SW 1271 (cell line): ENCODE results near the gene TRAF7.
A peak's percentile ranks its signal among the peaks of the same experiment; 100 is the strongest.
"Not testable (repeated sequence)": the region's sequence is repeated elsewhere in the genome, so short reads cannot be mapped to it uniquely, and the experiment has no call there.

Source experiments
- DNase-seq, 2 experiments: peaks; one replicate each; lab custom pipeline; 2025; lab: John Stamatoyannopoulos, UW

Gene TRAF7

GRCh38 chr16:2199621-2200139, 44.1 kb downstream of the TRAF7 start:
- no peak for DNase-seq

- no peak for DNase-seq
Measured at GRCh38 chr16:2200313-2200712, 44.7 kb downstream of the TRAF7 start.

- DNase-seq: not testable (repeated sequence)
Measured at GRCh38 chr16:2203119-2203688, 47.6 kb downstream of the TRAF7 start.

GRCh38 chr16:2204416-2205103, 49.0 kb downstream of the TRAF7 start:
- DNase-seq: no peak

DNA sequence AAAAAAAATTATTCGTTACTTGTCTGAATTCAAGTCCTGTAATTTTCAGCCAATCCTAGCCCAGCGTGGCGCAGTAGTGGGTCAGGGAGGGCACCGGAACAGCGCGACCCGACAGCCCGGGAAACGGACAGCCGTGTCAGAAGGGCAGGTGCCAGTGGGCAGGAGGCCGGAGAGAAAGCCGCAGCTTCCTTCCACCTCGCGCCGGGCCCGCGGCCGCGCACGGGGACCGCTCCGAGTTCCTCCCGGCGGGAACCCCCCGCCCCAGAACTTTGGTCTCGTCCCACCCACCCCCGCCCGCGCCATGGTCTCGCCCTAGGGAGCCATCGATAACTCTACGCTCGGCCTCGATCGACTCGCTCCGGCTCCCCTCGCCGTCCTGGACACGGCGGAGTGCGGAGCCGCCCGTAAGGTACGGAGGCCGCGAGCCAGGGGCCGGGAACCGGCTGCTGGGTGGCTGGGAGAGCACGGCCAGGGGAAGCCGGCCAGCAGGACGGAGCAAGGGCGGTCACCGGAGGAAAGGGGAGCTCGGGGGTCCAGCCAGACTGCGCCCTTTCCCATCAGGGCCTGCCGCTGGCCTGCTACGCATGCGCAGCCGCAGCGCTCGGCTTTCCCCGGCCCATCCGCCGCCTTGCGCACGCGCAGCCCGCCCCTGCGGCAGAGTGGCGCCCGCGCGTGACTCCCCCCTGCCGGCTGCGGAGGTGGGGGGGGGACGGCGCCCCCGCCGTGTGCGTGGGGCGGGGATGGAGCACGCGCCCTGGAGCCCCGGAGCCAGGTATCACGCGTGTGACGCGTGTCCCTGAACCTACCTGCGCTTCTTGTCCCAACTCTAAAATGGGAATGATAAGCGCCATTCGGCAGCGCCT, 49.8 kb downstream of the TRAF7 start, which contains the start of gene MLST8:
MLST8 (plus strand) TSS at position 351 of the 863 bp plus-strand sequence. CDS start 632 bp downstream, outside the sequence.
- DNase-seq: peak; percentile 37 to 68

GRCh38 chr16:2205967-2206313, 50.4 kb downstream of the TRAF7 start:
- DNase-seq: peak in 1 of 2 experiments; percentile 50

DNA sequence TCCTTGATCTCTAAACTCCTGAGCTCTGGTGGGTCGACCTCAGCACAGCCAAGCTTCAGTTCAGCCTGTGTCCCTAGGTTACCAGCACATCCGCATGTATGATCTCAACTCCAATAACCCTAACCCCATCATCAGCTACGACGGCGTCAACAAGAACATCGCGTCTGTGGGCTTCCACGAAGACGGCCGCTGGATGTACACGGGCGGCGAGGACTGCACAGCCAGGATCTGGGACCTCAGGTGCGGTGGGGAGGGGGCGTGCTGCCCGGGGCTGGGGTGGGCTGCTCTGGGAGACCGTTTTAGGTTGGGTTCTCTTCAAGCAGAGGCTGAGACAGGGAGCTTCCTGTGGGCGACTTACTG, 50.8 kb downstream of the TRAF7 start:
- DNase-seq: no peak

- no peak for DNase-seq
Measured at GRCh38 chr16:2206780-2207433, 51.3 kb downstream of the TRAF7 start.

GRCh38 chr16:2207872-2208271, 52.3 kb downstream of the TRAF7 start:
- DNase-seq: no peak

GRCh38 chr16:2208308-2208707, 52.7 kb downstream of the TRAF7 start:
- no peak for DNase-seq

DNA sequence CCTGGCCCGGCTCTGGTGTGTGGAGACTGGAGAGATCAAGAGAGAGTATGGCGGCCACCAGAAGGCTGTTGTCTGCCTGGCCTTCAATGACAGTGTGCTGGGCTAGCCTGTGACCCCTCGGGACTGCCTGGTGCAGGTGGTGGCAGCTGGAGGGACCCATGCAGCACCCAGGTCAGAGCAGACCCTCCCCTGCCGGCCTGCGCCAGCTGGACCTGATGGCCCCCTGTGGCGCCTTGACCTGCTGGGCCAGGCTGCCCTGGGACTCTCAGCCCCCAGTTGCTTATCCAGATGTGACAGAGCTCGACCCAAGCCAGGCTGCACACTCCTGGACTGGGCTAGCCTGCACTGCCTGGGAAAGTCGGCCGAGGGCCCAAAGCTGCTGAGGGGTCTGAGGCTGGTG, 53.2 kb downstream of the TRAF7 start:
- DNase-seq: no peak

DNA sequence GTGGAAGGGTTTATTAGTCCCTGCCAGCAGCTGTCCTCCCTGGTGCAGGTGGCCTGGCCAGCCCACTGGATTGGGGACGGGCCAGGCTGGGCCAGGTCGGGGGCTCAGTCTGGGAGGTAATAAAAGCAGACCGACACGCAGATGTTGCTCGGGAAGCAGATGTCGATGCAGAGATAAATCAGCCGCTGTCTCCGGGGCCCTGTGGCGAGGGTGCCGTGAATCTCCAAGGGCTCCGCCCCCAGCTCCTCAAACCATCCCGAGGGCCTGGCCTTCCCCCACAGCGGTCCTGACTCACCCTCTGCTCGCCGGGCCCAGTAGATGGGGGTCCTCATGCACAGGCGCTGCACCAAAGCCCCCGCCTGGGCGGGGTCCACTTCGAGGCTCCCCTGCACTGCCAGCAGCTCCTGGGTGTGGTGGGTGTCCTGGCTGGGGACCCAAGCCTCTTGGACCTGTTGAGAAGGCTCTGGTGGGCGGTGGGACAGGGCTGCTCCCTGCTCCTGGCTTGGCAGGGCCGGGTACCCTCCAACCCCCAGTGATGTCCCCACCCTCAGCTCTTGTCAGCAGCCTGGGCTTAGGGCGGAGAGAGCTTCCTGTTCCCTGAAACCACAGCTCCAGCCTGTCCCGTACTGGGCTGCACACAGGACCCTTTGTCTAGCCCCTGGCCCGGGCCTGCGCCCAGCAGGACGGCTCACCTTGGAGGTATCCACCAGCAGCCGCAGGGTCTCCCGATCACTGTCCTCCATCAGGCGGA, 53.9 kb downstream of the TRAF7 start:
- no peak for DNase-seq

- no peak for DNase-seq
Measured at GRCh38 chr16:2210009-2210332, 54.4 kb downstream of the TRAF7 start.

DNA sequence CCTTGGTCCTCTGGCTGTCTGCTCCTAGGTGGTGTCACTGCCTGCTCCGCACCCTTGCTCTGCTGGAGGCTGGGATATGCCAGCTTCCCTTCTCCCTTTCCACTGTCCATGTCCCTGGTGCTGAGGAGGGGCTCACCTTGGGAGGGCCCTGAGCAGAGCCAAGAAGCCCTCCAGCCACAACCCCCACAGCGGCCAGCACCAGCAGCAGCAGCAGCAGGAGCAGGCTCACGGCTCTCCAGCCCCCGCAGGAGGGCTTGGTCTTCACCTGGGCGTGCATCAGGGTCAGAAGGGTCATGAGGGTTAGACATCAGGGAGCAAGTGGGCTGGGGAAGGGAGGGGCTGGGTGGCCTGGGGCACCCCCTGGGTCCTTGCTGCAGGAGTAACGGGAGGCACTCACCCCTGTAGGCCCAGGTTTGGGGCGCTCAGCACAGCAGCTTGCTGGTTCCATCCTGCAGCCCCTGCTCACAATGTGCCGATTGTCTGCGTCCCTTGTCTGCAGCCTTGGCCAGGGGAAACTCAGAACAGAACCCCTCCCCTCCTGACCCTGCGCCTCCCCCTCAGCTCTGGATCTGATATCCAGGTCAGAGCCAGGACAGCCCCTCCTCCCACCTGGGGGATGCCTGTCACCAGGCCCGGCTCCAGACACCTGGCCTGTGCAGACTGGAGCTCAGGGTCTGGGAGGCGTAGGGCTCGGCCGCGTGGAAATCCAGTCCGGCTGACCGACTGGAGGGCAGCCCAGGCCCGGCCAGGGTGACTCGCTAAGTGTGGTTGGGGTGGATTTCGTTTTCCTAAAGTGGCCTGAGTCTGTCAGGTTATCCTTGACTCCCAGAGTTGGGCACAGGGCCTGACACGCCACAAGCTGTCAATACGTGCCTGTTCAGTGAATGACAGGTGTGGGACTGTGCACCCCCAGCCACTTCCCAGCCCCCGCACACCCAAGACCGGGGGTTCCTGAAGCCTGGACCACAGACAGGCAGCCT, 55.1 kb downstream of the TRAF7 start, which contains the start of gene BRICD5:
BRICD5 (minus strand) TSS at position 478 of the 980 bp plus-strand sequence; CDS start at position 448, 30 bp downstream.
- DNase-seq: no peak

DNA sequence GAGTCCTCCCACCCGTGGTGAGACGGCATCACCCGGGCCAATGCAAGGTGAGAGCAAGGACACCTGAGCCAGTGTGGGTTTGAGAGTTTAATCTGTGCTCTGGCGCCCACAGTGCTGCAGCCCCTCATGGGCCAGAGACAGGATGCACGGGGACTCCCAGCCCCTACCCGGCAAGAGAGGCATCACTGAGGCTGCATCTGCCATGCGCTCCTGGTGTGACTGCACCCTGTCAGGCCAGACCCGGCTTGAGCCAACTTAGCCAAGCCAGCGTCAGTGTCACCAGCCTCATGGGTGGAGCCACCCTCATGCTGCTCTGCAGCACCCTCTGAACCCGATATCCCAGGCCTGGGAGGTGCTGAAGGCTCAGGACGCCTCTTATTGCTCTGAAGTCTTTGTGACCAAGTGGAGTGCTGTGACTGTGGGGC, 56.4 kb downstream of the TRAF7 start:
- no peak for DNase-seq

DNA sequence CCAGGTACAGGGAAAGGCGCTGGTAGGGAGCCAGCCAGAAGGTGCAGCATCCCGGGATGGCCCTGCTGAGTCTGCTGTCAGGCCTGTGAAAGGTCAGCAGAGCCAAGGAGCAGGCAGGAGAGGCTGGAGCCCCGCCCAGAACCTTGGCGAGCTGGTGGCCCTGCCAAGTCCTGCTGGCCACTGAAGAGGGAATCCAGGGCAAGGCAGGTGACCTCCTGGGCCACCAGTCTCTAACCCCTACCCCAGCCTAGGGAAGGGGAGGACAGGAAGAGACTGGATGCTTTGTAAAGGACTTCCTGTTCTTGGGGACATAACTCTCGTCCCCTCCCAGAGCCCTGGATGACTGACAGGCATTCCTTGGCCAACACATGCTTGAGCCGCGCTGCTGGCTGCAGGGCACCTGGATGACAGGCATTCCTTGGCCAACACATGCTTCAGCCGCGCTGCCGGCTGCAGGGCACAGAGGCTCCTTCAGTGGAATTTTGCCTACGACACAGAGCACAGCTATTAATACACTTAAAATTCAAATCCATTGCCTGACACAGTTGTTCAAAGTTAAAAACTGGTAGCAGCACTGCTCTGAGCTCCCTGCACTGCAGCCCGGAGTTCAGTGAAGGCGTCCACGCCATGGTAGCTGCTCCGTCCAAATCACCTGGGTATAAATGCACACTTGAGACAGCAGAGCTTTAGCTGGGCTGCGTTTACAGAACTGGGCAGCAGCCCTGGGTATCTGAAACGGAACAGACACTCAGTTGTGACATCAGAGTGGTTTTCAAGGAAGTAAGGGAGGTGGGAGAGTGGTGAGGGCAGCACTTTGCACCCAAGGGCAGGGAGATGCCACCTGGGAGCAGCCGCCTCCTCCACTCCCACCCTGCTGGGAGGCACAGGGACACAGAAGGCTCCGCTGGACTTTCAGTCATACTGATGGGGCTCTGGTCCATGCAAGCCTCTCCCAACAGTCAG, 57.1 kb downstream of the TRAF7 start:
- DNase-seq: no peak

GRCh38 chr16:2213817-2214718, 58.5 kb downstream of the TRAF7 start:
- DNase-seq: no peak

GRCh38 chr16:2214719-2214968, 59.1 kb downstream of the TRAF7 start, which contains the start of gene PGP:
PGP (minus strand) TSS chr16:2214840; CDS start chr16:2214777, 63 bp downstream.
- no peak for DNase-seq
